SU-DHL-6 (cell line): Measurements from ENCODE around the gene RALGAPA1.

Source experiments
- H2AFZ ChIP-seq: fragments of 200-600 bp; sonication (generic); 2 replicates; pipeline ENCODE4 v1.6.1; 2014; ENCODE audit warnings: low read depth, mild to moderate bottlenecking, moderate library complexity, mixed read lengths, antibody characterized with exemption, low read length; ENCODE audit not compliant: severe bottlenecking
- H3F3A ChIP-seq: fragments of 200-600 bp; shearing (Covaris generic); 2 replicates; pipeline ENCODE4 v1.6.0; 2016; ENCODE audit warnings: antibody characterized with exemption, mild to moderate bottlenecking; ENCODE audit not compliant: insufficient read depth
- H3K27ac ChIP-seq: fragments of 200-600 bp; sonication (generic); 2 replicates; pipeline ENCODE4 v1.5.1; 2016; ENCODE audit warnings: low read depth, mild to moderate bottlenecking, low read length, moderate library complexity, mixed read lengths
- H3K27me3 ChIP-seq: fragments of 200-600 bp; sonication (generic), shearing (Covaris generic); 2 replicates; pipeline ENCODE4 v1.6.0; 2014; ENCODE audit warnings: mild to moderate bottlenecking, low read length
- H3K36me3 ChIP-seq: fragments of 200-600 bp; sonication (generic); 2 replicates; pipeline ENCODE4 v1.6.1; 2014; ENCODE audit warnings: mild to moderate bottlenecking, low read length, mixed read lengths
- H3K4me2 ChIP-seq: fragments of 300-600, 200-600 bp; shearing (Covaris generic), sonication (generic); 2 replicates; pipeline ENCODE4 v1.6.0; 2014; ENCODE audit warnings: low read length, low read depth, mild to moderate bottlenecking; ENCODE audit not compliant: poor library complexity, severe bottlenecking
- H3K4me3 ChIP-seq: fragments of 200-600 bp; sonication (generic); 2 replicates; pipeline ENCODE4 v1.5.1; 2014; ENCODE audit warnings: antibody characterized with exemption, low read length, mild to moderate bottlenecking, mixed read lengths; ENCODE audit not compliant: insufficient read depth, poor library complexity, severe bottlenecking
- H3K79me2 ChIP-seq: fragments of 200-600 bp; sonication (generic); 2 replicates; pipeline ENCODE4 v1.6.1; 2014; ENCODE audit warnings: mild to moderate bottlenecking, low read length, moderate library complexity; ENCODE audit not compliant: insufficient read depth
- H3K9ac ChIP-seq: fragments of 200-600 bp; sonication (generic); 2 replicates; pipeline ENCODE4 v1.7.0; 2014; ENCODE audit warnings: mild to moderate bottlenecking, low read length
- H3K9me2 ChIP-seq: fragments of 200-600 bp; sonication (generic); replicated peaks from 2 replicates; pipeline ENCODE4 v1.6.1; 2014; ENCODE audit warnings: low read length; ENCODE audit not compliant: insufficient read depth
- H3K9me3 ChIP-seq: fragments of 200-600 bp; sonication (generic); 2 replicates; pipeline ENCODE4 v1.6.1; 2014; ENCODE audit warnings: low read length, mixed read lengths; ENCODE audit not compliant: insufficient read depth
- H4K20me1 ChIP-seq: fragments of 200-600 bp; sonication (generic); 2 replicates; pipeline ENCODE4 v1.6.1; 2014; ENCODE audit warnings: low read depth, mild to moderate bottlenecking, antibody characterized with exemption, low read length, moderate library complexity, mixed read lengths
- CTCF ChIP-seq: fragments of 200-600 bp; sonication (generic); IDR thresholded peaks from one replicate; pipeline ENCODE4 v1.5.1; 2017; ENCODE audit warnings: antibody characterized with exemption, mild to moderate bottlenecking, low read length, moderate library complexity; ENCODE audit not compliant: insufficient read depth, poor library complexity, severe bottlenecking
- EZH2phosphoT487 ChIP-seq: fragments of 200-600 bp; sonication (generic), shearing (Covaris generic); conservative IDR thresholded peaks from 2 replicates; pipeline ENCODE4 v1.6.1; 2018; ENCODE audit warnings: mild to moderate bottlenecking, antibody characterized with exemption, low read length, moderate library complexity, mixed read lengths

Gene RALGAPA1

DNA sequence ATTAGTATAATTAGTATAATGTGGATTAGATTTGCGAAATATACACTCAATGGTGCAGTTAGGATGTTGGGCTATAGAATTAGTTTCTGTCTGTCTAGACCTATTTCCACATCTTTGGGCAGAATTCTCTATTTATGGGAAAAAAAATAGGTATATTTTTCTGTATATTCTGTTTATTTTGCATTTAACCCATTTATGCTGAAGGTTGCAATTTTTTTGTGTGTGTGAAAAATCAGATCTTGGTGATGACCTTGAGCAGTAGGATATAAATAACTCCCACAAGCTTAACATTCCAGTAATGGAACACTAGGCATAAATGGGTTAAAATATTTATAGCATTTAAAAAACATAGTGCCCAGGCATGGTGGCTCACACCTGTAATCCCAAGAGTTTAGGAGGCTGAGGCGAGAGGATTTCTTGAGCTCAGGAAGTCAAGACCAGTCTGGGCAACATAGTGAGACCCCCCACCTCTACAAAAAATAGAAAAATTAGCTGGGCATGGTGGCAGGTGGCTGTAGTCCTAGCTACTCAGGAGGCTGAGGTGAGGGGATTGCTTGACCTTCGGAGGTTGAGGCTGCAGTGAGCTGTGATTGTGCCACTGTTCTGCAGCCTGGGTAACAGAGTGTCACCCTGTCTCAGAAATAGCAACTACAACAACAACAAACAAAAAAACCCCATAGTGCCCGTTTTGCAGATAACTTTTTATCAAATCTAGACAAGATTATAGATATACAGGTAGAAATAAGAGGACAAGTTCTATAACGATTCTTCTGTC, 26.3 kb upstream of the RALGAPA1 start:
- Histone ChIP-seq H3K36me3 (peaks cover 25% of the 10 kb centered on the region; the same call in 1 of the 2 replicates), H3F3A (0 out of 2 replicates have a peak, but pooled peaks cover 8% of the 10 kb centered on the region), H2AFZ (no peak overlapping the region), H3K9me2 (no peaks in the 10 kb centered on the region), H3K9ac (no peak overlapping the region), H3K9me3 (no peaks in the 10 kb centered on the region), H3K4me2 (no peak overlapping the region), H3K27me3 (no peaks in the 10 kb centered on the region), H4K20me1 (no peaks in the 10 kb centered on the region), H3K4me3 (no peak overlapping the region), H3K27ac (no peak overlapping the region), H3K79me2 (no peaks in the 10 kb centered on the region)
- no peak for TF ChIP-seq CTCF
- TF ChIP-seq EZH2phosphoT487 = no peak

GRCh38 chr14:35829449-35829848, 20.4 kb upstream of the RALGAPA1 start:
- Histone ChIP-seq H3K4me3 (no peak overlapping the region), H3K9me2 (no peaks in the 10 kb centered on the region), H3K9ac (no peak overlapping the region), H3K4me2 (no peak overlapping the region), H3K27ac (no peak overlapping the region), H4K20me1 (no peaks in the 10 kb centered on the region), H3K79me2 (peaks cover 19% of the 10 kb centered on the region), H3K36me3 (peaks cover 6% of the 10 kb centered on the region; the same call in 1 of the 2 replicates), H2AFZ (no peak overlapping the region), H3K27me3 (no peaks in the 10 kb centered on the region), H3K9me3 (no peaks in the 10 kb centered on the region), H3F3A (0 out of 2 replicates have a peak, but pooled peaks cover 5% of the 10 kb centered on the region)
- no peak for TF ChIP-seq EZH2phosphoT487
- no peak for TF ChIP-seq CTCF

- H3K4me2 ChIP-seq = peak overlapping the region; percentile 86
- no peak overlapping the region for H2AFZ ChIP-seq
- no peaks in the 10 kb centered on the region for H3K27me3 ChIP-seq
- H3K36me3 ChIP-seq = peaks cover 2% of the 10 kb centered on the region; the same call in 1 of the 2 replicates
- H3K9ac ChIP-seq = peak overlapping the region; percentile 80
- H3K9me2 ChIP-seq = no peaks in the 10 kb centered on the region
- H3K4me3 ChIP-seq = peak overlapping the region; percentile 80
- TF ChIP-seq CTCF (no peak), EZH2phosphoT487 (no peak)
- peaks cover 19% of the 10 kb centered on the region for H3K79me2 ChIP-seq
- no peaks in the 10 kb centered on the region for H4K20me1 ChIP-seq
- peaks cover 7% of the 10 kb centered on the region; the same call in 1 of the 2 replicates for H3F3A ChIP-seq
- H3K27ac ChIP-seq = no peak overlapping the region
- no peaks in the 10 kb centered on the region for H3K9me3 ChIP-seq
These were observed 18.8 kb upstream of the RALGAPA1 start for GRCh38 chr14:35827678-35828472.
